Muscle layer of colon (tissue), 2 donors: ENCODE data around the gene CCDC93.

Source experiments
- H3K27ac ChIP-seq: one replicate; pipeline ENCODE4 v1.7.0; 2013; ENCODE audit warnings: low read depth, mild to moderate bottlenecking, low read length, moderate library complexity
- H3K27me3 ChIP-seq, 2 donors: one replicate each; pipeline ENCODE4 v1.7.0; 2013; ENCODE audit warnings: low read length in 2 of 2, mild to moderate bottlenecking in 2 of 2; ENCODE audit not compliant: insufficient read depth in 2 of 2, control insufficient read depth in 1 of 2
- H3K36me3 ChIP-seq: one replicate; pipeline ENCODE4 v1.7.0; 2013; ENCODE audit warnings: mild to moderate bottlenecking, low read length; ENCODE audit not compliant: insufficient read depth
- H3K4me1 ChIP-seq: one replicate; pipeline ENCODE4 v1.7.0; 2013; ENCODE audit warnings: mild to moderate bottlenecking, low read length; ENCODE audit not compliant: insufficient read depth
- H3K4me3 ChIP-seq, 2 donors: one replicate each; pipeline ENCODE4 v1.7.0; 2013; ENCODE audit warnings: low read length in 2 of 2, low read depth in 1 of 2, mild to moderate bottlenecking in 1 of 2, moderate library complexity in 1 of 2
- H3K9ac ChIP-seq: one replicate; pipeline ENCODE4 v1.7.0; 2013; ENCODE audit warnings: low read length
- H3K9me3 ChIP-seq: one replicate; pipeline ENCODE4 v1.7.0; 2013; ENCODE audit warnings: mild to moderate bottlenecking, low read length
- donor health status: abdominal sarcoma.
- donor health status: Adenocarcinoma of cecum.

Gene CCDC93

GRCh38 chr2:118013724-118014491, at the start of gene CCDC93:
Gene CCDC93, minus strand, starts transcription at chr2:118014070. Its CDS starts 75 bp downstream, at chr2:118013995.
- H3K27ac ChIP-seq, result peak within 1 kb of the TSS; percentile 93
- H3K36me3 ChIP-seq, result peaks cover under 1% of the 10 kb centered on the region
- H3K9me3 ChIP-seq, result no peaks in the 10 kb centered on the region
- peaks cover 25% of the 10 kb centered on the region for H3K4me1 ChIP-seq
- H3K27me3 ChIP-seq, result no peaks in the 10 kb centered on the region
- H3K4me3 ChIP-seq, result peak within 1 kb of the TSS; percentile 77 to 92
- H3K9ac ChIP-seq, result peak within 1 kb of the TSS; percentile 86

GRCh38 chr2:118062669-118063068, 48.8 kb upstream of the CCDC93 start:
- H3K9ac ChIP-seq, result no peak overlapping the region
- H3K4me3 ChIP-seq, result no peak overlapping the region
- no peaks in the 10 kb centered on the region for H3K4me1 ChIP-seq
- no peak overlapping the region for H3K27ac ChIP-seq
- no peaks in the 10 kb centered on the region for H3K9me3 ChIP-seq
- peaks cover 0 to 6% of the 10 kb centered on the region in 2 donors for H3K27me3 ChIP-seq
- no peaks in the 10 kb centered on the region for H3K36me3 ChIP-seq

GRCh38 chr2:118062048-118062447, 48.2 kb upstream of the CCDC93 start:
- no peak overlapping the region for H3K27ac ChIP-seq
- no peaks in the 10 kb centered on the region for H3K36me3 ChIP-seq
- no peak overlapping the region for H3K4me3 ChIP-seq
- no peaks in the 10 kb centered on the region for H3K9me3 ChIP-seq
- H3K27me3 ChIP-seq, result peaks cover 0 to 6% of the 10 kb centered on the region in 2 donors
- no peak overlapping the region for H3K9ac ChIP-seq
- no peaks in the 10 kb centered on the region for H3K4me1 ChIP-seq

- peaks cover 0 to 6% of the 10 kb centered on the region in 2 donors for H3K27me3 ChIP-seq
- H3K4me1 ChIP-seq, result no peaks in the 10 kb centered on the region
- H3K4me3 ChIP-seq, result no peak overlapping the region
- no peak overlapping the region for H3K9ac ChIP-seq
- H3K27ac ChIP-seq, result no peak overlapping the region
- no peaks in the 10 kb centered on the region for H3K9me3 ChIP-seq
- no peaks in the 10 kb centered on the region for H3K36me3 ChIP-seq
These were observed 47.5 kb upstream of the CCDC93 start for GRCh38 chr2:118061135-118061955.

GRCh38 chr2:118059919-118060478, 46.1 kb upstream of the CCDC93 start:
- no peak overlapping the region for H3K27ac ChIP-seq

GRCh38 chr2:118058951-118059350, 45.1 kb upstream of the CCDC93 start:
- peaks cover 0 to 6% of the 10 kb centered on the region in 2 donors for H3K27me3 ChIP-seq
- H3K27ac ChIP-seq, result no peak overlapping the region
- H3K4me1 ChIP-seq, result no peaks in the 10 kb centered on the region
- H3K4me3 ChIP-seq, result no peak overlapping the region
- no peak overlapping the region for H3K9ac ChIP-seq
- H3K36me3 ChIP-seq, result no peaks in the 10 kb centered on the region
- no peaks in the 10 kb centered on the region for H3K9me3 ChIP-seq

More at GRCh38 chr2:118059919-118060478, 46.1 kb upstream of the CCDC93 start:
- H3K9me3 ChIP-seq, result no peaks in the 10 kb centered on the region
- no peaks in the 10 kb centered on the region for H3K4me1 ChIP-seq
- no peak overlapping the region for H3K9ac ChIP-seq
- H3K4me3 ChIP-seq, result no peak overlapping the region
- H3K36me3 ChIP-seq, result no peaks in the 10 kb centered on the region
- peaks cover 0 to 6% of the 10 kb centered on the region in 2 donors for H3K27me3 ChIP-seq

GRCh38 chr2:118056801-118057200, 42.9 kb upstream of the CCDC93 start:
- no peak overlapping the region for H3K9ac ChIP-seq
- no peak overlapping the region for H3K27ac ChIP-seq
- H3K4me1 ChIP-seq, result no peaks in the 10 kb centered on the region
- H3K4me3 ChIP-seq, result no peak overlapping the region
- H3K27me3 ChIP-seq, result no peaks in the 10 kb centered on the region
- H3K9me3 ChIP-seq, result no peaks in the 10 kb centered on the region
- no peaks in the 10 kb centered on the region for H3K36me3 ChIP-seq

GRCh38 chr2:118056165-118056534, 42.3 kb upstream of the CCDC93 start:
- no peaks in the 10 kb centered on the region for H3K36me3 ChIP-seq
- H3K27me3 ChIP-seq, result no peaks in the 10 kb centered on the region
- H3K27ac ChIP-seq, result no peak overlapping the region

GRCh38 chr2:118055512-118056164, 41.8 kb upstream of the CCDC93 start:
- Histone ChIP-seq H3K9ac (no peak overlapping the region), H3K4me1 (no peaks in the 10 kb centered on the region), H3K9me3 (no peaks in the 10 kb centered on the region), H3K36me3 (no peaks in the 10 kb centered on the region), H3K27me3 (no peaks in the 10 kb centered on the region), H3K4me3 (no peak overlapping the region), H3K27ac (no peak overlapping the region)

More at GRCh38 chr2:118056165-118056534, 42.3 kb upstream of the CCDC93 start:
- no peak overlapping the region for H3K9ac ChIP-seq
- H3K9me3 ChIP-seq, result no peaks in the 10 kb centered on the region
- no peak overlapping the region for H3K4me3 ChIP-seq
- H3K4me1 ChIP-seq, result no peaks in the 10 kb centered on the region

- Histone ChIP-seq H3K9ac (no peak overlapping the region), H3K9me3 (no peaks in the 10 kb centered on the region), H3K36me3 (no peaks in the 10 kb centered on the region), H3K4me1 (no peaks in the 10 kb centered on the region), H3K27ac (no peak overlapping the region), H3K4me3 (no peak overlapping the region), H3K27me3 (no peaks in the 10 kb centered on the region)
These were observed 40.5 kb upstream of the CCDC93 start for GRCh38 chr2:118054213-118055008.
